BE2C (cell line): ENCODE results near the gene APOBR.

Source experiments
- DNase-seq: peaks from one replicate; pipeline ENCODE4 v3.0.0-alpha.2; 2020
- H3K27me3 ChIP-seq: fragments of 250-450 bp; sonication (Bioruptor Pico); 2 replicates; pipeline ENCODE4 v1.5.1; 2020; ENCODE audit warnings: mild to moderate bottlenecking
- H3K36me3 ChIP-seq: fragments of 250-450 bp; sonication (Bioruptor Pico); 2 replicates; pipeline ENCODE4 v1.5.1; 2020; ENCODE audit warnings: mild to moderate bottlenecking
- H3K4me1 ChIP-seq: fragments of 250-450 bp; sonication (Bioruptor Pico); 2 replicates; pipeline ENCODE4 v1.5.1; 2020
- H3K4me3 ChIP-seq: 2 replicates; pipeline ENCODE4 v1.5.1; 2011; ENCODE audit warnings: low read depth, low read length
- H3K9me3 ChIP-seq: fragments of 250-450 bp; sonication (Bioruptor Pico); 2 replicates; pipeline ENCODE4 v1.5.1; 2020
- CTCF ChIP-seq: IDR thresholded peaks from 2 replicates; pipeline ENCODE4 v1.5.1; 2012; ENCODE audit warnings: mild to moderate bottlenecking, low read depth, low read length

APOBR gene

GRCh38 chr16:28504707-28505404 lies 10.4 kb downstream of the APOBR start:
- TF ChIP-seq CTCF = no peak
- no peaks in the 10 kb centered on the region for H3K27me3 ChIP-seq
- H3K9me3 ChIP-seq = no peaks in the 10 kb centered on the region
- no peak overlapping the region for H3K4me3 ChIP-seq
- H3K4me1 ChIP-seq = no peaks in the 10 kb centered on the region
- no peaks in the 10 kb centered on the region for H3K36me3 ChIP-seq
- no peak for DNase-seq

- no peak for TF ChIP-seq CTCF
- no peak for DNase-seq
Measured at GRCh38 chr16:28505489-28506137, 11.2 kb downstream of the APOBR start.

DNA sequence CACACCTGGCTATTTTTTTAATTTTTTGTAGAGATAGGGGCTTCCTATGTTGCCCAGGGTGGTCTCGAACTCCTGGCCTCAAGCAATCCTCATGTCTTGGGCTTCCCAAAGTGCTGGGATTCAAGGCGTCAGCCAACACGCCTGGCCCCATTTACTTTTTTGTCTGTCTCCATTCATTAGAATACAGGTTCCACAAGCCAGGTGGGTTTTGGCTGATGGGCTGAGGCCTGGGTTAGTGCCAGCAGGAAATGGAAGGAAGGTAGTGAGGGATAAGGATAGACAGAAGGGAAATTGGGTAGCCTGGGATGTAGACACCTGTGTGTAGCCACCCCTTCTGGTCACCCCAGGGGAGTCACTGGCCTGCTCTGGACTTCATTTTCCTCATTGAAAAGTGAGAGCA lies 16.6 kb downstream of the APOBR start:
- DNase-seq = no peak

More at GRCh38 chr16:28505489-28506137, 11.2 kb downstream of the APOBR start:
- H3K4me1 ChIP-seq = no peaks in the 10 kb centered on the region
- H3K4me3 ChIP-seq = no peak overlapping the region
- H3K9me3 ChIP-seq = no peaks in the 10 kb centered on the region
- no peaks in the 10 kb centered on the region for H3K36me3 ChIP-seq
- H3K27me3 ChIP-seq = no peaks in the 10 kb centered on the region

DNA sequence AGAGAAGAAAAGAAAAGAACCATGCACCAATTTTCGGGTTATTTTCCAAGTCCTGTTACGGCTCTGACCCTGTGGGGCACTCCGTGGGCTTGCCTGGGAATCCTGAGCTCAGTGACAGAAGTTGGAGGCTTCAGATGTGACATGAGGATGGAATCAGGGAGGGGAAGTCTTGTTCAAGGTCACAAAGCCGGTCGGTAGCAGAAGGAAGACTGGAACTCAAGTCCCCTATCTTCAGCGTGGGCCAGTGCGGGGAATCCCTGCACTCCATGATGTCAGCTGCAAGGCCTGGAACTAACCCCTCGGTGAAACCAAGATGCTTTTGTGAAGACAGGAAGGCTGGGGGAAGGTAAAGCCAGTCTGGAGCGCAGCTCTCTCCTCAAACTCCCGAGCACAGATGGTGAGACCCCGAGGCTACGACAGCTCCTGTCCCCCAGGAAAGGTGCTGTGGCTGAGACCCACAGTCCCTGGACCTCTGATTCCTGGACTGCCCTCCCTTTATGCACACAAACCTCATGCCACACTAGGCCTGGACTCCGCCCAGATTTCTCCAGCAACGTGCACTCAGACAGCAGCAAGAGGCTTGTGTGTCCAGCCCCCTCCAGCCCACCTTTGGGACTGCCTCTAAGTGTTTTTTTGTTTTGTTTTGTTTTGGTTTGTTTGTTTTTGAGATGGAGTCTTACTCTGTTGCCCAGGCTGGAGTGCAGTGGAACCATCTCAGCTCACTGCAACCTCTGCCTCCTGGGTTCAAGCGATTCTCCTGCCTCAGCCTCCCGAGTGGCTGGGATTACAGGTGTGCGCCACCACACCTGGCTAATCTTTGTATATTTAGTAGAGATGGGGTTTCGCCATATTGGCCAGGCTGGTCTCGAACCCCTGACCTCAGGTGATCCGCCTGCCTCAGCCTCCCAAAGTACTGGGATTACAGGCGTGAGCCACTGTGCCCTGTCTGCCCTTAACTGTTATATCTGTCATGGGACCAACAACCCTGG lies 17.7 kb downstream of the APOBR start:
- no peak for DNase-seq

More for the DNA sequence above, 16.6 kb downstream of the APOBR start:
- Histone ChIP-seq H3K36me3 (no peaks in the 10 kb centered on the region), H3K4me3 (no peak overlapping the region), H3K4me1 (no peaks in the 10 kb centered on the region), H3K27me3 (no peaks in the 10 kb centered on the region), H3K9me3 (no peaks in the 10 kb centered on the region; the same call in 1 of the 2 replicates)
- TF ChIP-seq CTCF = no peak

DNA sequence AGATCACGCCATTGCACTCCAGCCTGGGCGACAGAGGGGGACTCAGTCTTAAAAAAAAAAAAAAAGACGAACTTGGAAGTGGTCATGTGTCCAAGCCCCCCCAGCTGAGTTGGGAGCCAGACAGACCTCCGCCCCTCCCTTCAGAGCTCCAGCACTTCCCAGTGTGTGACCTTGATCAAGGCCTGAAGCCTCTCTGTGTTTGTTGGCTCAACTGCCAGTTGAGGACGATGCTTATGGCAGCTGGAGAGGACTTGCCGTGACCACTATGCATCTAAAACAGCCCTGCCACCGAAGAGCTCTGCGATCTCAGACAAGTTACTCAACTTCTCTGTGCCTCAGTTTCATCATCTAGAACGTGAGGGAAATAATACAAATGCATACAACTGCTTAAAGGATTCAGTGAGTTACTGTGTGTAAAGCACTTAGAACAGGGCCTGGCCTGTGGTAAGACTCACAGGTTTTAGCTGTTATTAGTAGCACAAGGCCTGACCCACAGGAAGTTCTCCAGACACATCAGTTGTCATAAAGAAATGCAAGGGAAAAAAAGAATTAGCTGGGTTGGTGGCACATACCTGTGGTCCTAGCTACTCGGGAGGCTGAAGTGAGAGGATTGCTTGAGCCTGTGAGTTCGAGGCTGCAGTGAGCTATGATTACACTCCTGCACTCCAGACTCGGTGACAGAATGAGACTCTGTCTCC lies 19.2 kb downstream of the APOBR start:
- Histone ChIP-seq H3K4me1 (no peaks in the 10 kb centered on the region), H3K9me3 (no peaks in the 10 kb centered on the region; the same call in 1 of the 2 replicates), H3K27me3 (no peaks in the 10 kb centered on the region), H3K4me3 (no peak overlapping the region), H3K36me3 (no peaks in the 10 kb centered on the region)
- DNase-seq = no peak
- no peak for TF ChIP-seq CTCF

More for the DNA sequence above, 17.7 kb downstream of the APOBR start:
- H3K4me1 ChIP-seq = no peaks in the 10 kb centered on the region
- TF ChIP-seq CTCF = no peak
- H3K27me3 ChIP-seq = no peaks in the 10 kb centered on the region
- no peaks in the 10 kb centered on the region for H3K36me3 ChIP-seq
- no peaks in the 10 kb centered on the region; the same call in 1 of the 2 replicates for H3K9me3 ChIP-seq
- no peak overlapping the region for H3K4me3 ChIP-seq
